Effector CD4-positive, alpha-beta T cell (primary cell): ENCODE results near the gene CYP46A1.

Experiments used
- DNase-seq: peaks from one replicate; pipeline ENCODE4 v3.0.0-alpha.2; 2020

CYP46A1 gene

GRCh38 chr14:99689266-99690236 is 5.5 kb downstream of the CYP46A1 start:
- no peak for DNase-seq

DNA sequence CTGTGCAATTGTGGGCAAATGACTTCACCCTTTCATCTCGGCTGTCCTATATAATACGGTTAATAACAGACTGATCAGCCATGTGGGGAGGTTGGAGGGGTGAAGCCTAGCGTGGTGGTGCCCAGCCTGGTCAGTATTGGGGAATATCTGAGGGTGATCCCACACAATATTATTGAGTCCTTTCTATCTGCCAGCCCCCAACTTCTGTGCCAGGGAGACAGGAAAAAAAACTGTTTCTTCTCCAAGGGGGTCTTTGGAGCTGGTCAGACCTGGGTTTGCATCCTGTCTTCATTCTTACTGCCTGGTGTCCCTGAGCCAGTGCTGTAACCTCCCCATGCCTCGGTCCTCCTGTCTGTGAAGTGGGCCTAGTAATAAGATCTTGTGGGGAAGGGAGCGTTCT is 6.5 kb downstream of the CYP46A1 start:
- no peak for DNase-seq

DNA sequence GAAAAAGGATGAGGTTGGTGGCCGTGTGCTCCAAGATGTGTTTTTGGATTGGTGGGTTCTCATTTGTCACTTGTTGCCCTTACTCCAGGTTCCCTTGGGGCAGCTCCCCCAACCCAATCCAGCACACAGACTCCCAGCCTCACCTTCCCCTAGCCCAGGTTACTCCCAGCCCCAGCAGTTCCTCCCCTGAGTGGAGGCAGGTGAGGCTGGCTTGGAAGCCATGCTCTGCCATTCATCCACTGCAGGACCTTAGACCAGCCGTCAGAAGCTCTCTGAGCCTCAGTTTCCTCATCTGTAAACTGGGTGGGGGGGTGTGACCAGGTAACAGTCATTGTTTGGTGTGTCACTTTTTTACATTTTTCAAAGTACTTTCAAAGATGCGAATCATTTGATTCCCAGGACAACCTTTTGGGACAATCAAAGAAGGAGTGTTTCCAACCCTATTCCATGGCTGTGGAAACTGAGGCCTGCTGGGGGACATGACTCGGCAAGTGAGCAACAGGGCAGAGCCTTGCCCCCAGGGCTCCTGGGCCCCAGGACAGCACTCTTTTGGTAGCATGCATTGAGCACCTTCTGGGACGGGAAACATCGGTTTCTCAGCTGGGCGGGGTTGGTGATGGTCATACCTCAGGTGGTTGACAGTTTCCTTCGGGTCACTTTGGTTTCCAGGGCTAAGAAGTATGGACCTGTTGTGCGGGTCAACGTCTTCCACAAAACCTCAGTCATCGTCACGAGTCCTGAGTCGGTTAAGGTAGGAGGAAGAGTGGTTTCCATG is 7.2 kb downstream of the CYP46A1 start:
- DNase-seq = no peak

GRCh38 chr14:99693918-99694317 is 9.8 kb downstream of the CYP46A1 start:
- DNase-seq = no peak

- DNase-seq = no peak
Observed at GRCh38 chr14:99696929-99697328, 12.8 kb downstream of the CYP46A1 start.

GRCh38 chr14:99698236-99698635 is 14.1 kb downstream of the CYP46A1 start:
- DNase-seq = no peak

DNA sequence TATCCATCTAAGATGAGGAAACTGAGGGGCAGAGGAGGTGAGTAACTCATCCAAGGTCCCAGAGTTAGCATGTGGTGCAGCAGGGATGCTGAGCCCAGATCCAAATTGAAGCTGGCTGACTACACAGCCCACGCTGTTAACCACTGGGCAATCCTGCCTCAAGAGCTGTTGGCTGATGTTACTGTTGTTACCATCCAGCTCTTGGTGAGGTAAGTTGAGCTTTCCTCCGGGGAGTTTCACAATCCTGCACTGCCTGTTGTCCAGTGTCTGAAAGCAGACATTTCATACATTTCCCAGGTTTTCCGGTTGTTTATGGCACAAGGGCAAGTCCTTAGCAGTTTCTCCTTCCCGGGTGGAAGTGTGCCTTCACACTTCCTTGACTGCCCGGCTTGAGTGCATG is 14.5 kb downstream of the CYP46A1 start:
- DNase-seq = no peak

DNA sequence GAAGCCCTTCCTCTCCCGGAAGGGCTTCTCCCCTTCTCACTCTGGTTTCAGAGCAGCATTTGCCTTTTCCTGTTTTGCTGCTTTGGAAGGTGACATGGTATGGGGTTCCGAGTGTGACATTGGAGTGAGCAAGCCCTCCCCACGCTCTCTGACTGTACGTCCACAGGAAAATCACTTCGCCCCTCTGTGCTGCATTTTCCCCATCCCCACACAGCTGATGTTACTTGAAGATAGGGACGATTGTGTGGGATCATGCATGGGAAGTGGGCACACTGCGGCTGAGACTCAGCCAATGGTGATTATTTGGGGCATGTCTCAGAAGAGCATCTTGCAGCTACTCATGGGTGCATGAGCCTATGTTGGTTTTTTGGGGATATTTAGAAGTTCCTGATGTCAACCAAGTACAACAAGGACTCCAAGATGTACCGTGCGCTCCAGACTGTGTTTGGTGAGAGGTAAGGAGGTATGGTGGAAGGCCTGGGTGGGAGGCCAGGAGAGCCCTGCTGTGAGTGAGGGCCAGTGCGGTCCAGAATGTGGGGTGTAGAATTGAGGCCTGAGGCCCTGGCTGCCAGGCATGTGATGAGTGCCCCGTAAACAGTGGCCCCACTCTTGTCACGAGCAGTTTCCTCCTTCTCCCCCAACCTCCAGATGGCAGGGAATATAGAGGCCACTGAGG is 15.1 kb downstream of the CYP46A1 start:
- no peak for DNase-seq

DNA sequence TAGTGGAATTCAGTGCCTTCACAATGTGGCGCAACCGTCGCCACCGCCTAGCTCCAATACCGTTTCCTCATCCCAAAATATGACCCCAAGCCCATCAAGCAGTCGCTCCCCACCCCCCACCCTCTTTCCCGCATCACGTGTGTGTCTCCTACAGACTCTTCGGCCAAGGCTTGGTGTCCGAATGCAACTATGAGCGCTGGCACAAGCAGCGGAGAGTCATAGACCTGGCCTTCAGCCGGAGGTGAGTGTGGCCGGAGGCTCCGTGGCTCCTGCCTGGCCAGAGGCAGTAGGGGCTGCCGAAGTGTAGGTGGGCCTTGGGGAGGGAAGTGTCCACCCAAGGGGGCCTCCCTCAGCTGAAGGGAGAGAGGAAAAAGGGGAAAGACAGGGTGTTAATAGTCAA is 15.8 kb downstream of the CYP46A1 start:
- DNase-seq = no peak

GRCh38 chr14:99700379-99700778 is 16.3 kb downstream of the CYP46A1 start:
- no peak for DNase-seq

DNA sequence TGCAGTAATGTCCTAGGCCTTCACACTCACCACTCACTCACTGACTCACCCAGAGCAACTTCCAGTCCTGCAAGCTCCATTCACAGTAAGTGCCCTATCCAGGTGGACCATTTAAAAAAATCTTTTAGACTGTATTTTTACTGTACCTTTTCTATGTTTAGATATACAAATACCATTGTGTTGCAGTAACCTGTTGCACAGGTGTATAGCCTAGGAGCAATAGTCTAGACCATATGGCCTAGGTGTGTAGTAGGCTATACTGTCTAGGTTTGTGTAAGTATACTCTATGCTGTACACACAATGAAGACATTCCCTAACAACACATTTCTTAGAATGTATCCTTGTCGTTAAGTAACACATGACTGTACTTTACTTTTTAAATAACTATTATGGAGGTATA is 17.2 kb downstream of the CYP46A1 start:
- DNase-seq = no peak

DNA sequence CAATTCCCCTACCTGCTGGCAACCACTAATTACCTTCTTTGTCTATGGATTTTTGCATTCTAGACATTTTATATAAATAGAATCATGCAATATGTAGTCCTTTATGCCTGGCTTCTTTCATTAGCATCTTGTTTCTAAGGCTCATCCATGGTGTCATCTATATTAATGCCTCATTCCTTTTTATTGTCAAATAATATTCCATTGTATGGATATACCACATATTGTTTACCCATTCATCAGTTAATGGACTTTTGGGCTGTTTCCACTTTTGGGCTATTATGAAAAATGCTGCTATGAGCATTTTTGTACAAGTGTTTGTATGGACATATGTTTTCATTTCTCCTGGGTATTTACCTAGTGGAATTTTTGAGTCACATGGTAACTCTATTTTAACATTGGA is 18.0 kb downstream of the CYP46A1 start:
- DNase-seq = no peak

- DNase-seq = no peak
Observed at GRCh38 chr14:99703381-99703780, 19.3 kb downstream of the CYP46A1 start.

DNA sequence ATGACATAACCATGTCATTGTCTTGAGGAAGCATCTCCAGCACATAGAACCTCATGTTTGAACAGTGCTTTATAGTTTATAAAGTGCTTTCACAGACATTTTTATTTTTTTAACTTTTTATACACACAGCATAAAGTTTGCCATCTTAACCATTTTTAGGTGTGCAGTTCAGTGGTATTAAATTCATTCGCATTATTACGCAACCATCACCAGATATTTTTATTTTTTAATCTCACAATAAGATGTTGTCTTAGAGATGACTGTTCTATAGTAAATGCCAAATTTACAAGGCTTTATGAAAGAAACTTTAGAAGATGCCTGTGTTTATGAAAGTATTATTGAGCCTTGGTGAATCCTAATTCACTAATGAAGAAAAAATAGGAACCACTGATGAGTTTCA is 19.9 kb downstream of the CYP46A1 start:
- no peak for DNase-seq

DNA sequence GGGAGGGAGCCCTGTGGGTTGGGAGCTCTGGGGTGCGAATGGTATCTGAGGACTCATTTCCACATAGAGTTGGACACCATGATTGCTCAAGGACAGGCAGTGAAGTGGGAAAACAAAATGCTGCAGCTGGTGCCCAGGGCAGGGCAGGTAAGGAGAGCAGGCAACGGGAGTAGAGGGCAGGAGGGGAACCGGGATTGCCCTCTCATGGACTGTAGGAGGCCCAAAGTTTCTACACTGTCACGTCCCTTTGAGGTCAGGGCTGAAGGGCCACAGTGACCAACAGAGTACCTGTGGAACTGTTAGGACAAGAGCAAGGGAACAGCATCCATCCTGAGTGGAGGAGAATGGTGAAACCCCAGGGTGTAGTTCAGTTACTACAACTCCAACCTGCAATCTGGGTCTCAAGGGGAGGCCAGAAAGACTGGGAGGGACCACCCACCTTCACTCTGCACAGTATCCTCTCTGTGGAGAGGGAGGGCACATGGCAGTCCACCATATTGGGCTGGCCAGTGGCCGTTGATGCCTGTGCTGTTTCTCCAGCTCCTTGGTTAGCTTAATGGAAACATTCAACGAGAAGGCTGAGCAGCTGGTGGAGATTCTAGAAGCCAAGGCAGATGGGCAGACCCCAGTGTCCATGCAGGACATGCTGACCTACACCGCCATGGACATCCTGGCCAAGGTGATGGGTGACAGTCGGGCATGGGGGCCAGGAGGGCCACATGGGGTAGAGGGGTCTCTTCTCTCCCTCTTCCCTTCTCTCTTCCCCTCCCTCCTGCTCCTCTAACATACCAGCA is 22.2 kb downstream of the CYP46A1 start:
- no peak for DNase-seq

DNA sequence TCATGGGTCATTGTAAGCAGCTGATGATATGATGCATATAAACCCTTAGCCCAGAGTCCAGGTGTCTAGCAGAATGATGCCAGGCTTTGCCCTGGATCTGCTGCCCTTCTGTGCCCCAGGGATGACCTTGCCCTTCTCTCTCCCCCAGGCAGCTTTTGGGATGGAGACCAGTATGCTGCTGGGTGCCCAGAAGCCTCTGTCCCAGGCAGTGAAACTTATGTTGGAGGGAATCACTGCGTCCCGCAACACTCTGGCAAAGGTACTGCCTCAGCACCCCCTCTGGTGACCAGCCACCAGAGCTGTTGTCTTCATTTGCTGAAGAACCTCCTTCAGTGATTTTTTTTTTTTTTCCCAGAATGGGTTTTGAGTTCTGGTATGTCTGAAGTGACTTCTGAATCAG is 23.3 kb downstream of the CYP46A1 start:
- DNase-seq = no peak

DNA sequence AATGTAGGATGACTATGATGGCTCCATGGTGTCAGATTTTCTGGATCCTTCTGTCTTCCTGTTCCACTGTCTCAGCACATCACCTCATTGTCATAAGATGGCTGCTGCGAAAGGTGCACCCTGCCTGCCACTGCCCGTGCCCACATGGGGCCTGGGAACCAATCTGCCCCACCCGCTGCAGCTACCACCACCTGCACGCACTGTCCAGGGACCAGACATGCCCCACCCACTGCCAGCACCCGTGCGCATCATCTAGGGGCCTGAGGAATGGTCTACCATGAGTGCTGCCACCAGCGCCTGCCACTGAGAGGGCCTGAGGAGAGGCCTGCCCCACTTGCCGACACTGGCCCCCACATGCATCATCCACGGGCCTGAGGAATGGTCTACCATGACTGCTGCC is 23.8 kb downstream of the CYP46A1 start:
- no peak for DNase-seq

DNA sequence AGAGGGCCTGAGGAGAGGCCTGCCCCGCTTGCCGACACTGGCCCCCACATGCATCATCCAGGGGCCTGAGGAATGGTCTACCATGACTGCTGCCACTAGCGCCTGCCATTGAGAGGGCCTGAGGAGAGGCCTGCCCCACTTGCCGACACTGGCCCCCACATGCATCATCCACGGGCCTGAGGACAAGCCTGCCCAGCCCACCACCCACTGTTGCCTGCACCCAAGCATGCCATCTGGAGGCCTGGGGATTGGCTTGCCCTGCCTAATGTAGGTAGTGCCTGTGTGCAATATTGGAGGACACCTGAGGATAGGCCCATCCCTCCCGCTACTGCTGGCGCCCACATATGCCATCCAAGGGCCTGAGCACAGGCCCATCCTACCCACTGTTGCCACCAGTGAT is 24.4 kb downstream of the CYP46A1 start:
- DNase-seq = no peak

DNA sequence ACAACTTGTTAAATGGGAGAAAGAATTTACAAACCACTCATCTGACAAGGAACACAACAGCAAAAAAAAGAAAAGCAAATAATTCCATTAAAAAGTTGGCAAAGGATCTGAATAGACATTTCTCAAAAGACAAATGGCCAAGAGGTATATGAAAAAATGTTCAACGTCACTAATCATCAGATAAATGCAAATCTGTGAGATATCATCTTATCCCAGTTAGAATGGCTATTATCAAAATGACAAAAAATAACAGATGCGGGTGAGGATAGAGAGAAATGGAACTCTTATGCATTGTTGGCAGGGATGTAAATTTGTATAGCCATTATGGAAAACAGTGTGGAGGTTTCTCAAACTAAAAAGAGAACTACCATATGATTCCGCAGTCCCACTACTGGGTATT is 29.9 kb downstream of the CYP46A1 start:
- no peak for DNase-seq

DNA sequence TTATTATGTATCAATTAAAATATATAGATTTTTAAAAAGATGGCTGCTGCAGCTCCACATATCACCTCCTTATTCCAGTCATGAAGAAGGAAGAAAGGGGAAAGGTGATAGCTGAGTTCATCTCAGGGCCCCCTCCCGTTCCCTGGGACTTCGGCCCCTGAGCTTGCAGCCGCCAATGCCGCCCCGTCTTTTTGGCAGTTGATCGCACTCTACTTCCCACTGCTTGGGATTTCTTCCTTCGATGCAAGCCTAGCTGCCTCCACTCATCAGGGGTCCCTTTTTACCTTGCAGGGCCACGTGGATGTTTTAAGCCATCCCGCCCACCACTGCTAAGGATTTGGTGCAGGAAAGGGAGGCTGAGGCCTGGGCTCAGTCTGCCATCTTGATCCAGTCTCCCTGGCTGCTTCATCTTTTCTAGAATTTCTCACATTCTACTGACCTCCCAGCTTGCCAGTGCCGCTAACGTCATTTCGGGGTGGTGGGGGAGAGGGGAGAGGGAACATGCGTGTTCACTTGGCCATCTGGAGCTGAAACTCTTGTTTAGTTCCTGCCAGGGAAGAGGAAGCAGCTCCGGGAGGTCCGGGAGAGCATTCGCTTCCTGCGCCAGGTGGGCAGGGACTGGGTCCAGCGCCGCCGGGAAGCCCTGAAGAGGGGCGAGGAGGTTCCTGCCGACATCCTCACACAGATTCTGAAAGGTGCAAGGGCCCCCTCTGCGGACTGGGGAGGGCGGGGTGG is 31.3 kb downstream of the CYP46A1 start:
- no peak for DNase-seq

- DNase-seq = no peak
Observed at GRCh38 chr14:99716091-99716849, 32.2 kb downstream of the CYP46A1 start.
